MV-4-11 (cell line): ENCODE results near the gene KIAA0408.
"Not testable (repeated sequence)": the region's sequence is repeated elsewhere in the genome, so short reads cannot be mapped to it uniquely, and the experiment has no call there.

Source experiments
- DNase-seq: peaks from one replicate; lab custom pipeline; 2025; lab: John Stamatoyannopoulos, UW

KIAA0408 gene

DNA sequence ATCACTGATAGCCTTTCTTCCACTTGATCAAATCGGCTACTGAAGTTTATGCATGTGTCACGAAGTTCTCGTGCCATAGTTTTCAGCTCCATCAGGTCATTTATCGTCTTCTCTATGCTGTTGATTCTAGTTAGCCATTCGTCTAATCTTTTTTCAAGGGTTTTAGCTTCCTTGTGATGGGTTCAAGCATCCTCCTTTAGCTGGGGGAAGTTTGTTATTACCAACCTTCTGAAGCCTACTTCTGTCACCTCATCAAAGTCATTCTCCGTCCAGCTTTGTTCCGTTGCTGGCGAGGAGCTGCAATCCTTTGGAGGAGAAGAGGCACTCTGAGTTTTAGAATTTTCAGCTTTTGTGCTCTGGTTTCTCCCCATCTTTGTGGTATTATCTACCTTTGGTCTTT lies 47.2 kb downstream of the KIAA0408 start:
- DNase-seq, result not testable (repeated sequence)
